HAP-1 (cell line): ENCODE measurements around the gene TGFB1I1.
A peak's percentile ranks its signal among the peaks of the same experiment; 100 is the strongest.

Experiments used
- DNase-seq, 2 experiments: peaks; one replicate each; pipeline ENCODE4 v3.0.0-alpha.2; 2016 to 2020; ENCODE audit warnings: low spot score in 2 of 2
- H3K27me3 ChIP-seq: fragments of 250-450 bp; sonication (Bioruptor Pico); 2 replicates; pipeline ENCODE4 v1.5.1; 2020; ENCODE audit warnings: low read depth, mild to moderate bottlenecking, moderate library complexity
- H3K36me3 ChIP-seq: fragments of 250-450 bp; sonication (Bioruptor Pico); replicated peaks from 2 replicates; pipeline ENCODE4 v1.5.1; 2020; ENCODE audit warnings: mild to moderate bottlenecking
- H3K4me1 ChIP-seq: fragments of 250-450 bp; sonication (Bioruptor Pico); 2 replicates; pipeline ENCODE4 v1.5.1; 2020; ENCODE audit warnings: mild to moderate bottlenecking
- H3K4me3 ChIP-seq: fragments of 250-450 bp; sonication (Bioruptor Pico); 2 replicates; pipeline ENCODE4 v1.5.1; 2020; ENCODE audit warnings: mild to moderate bottlenecking, moderate library complexity
- H3K9me3 ChIP-seq: fragments of 250-450 bp; sonication (Bioruptor Pico); 2 replicates; pipeline ENCODE4 v1.5.1; 2020; ENCODE audit warnings: mild to moderate bottlenecking, moderate library complexity
- in situ Hi-C: fragments of 300-500 bp; cut with MboI; formaldehyde crosslinking; loops from 3 replicates; pipeline ENCODE4 v1.14.3; 2020; ENCODE audit warnings: low sequenced_read_pairs, inconsistent platforms, mixed read lengths

The TGFB1I1 gene

GRCh38 chr16:31458844-31459686 lies 12.9 kb upstream of the TGFB1I1 start, which contains the start of gene ARMC5:
Gene ARMC5 (plus strand): TSS chr16:31459501. CDS start chr16:31459525, 24 bp downstream.
- Histone ChIP-seq H3K4me3 (peak within 1 kb of the TSS; percentile 92), H3K27me3 (no peaks in the 10 kb centered on the region), H3K4me1 (peaks cover 31% of the 10 kb centered on the region), H3K9me3 (peaks cover 2% of the 10 kb centered on the region; the same call in 1 of the 2 replicates), H3K36me3 (peaks cover 5% of the 10 kb centered on the region)
- DNase-seq = peak; percentile 96 to 97
- in situ Hi-C loops = loop anchor here (10.0 kb wide), 1 partner anchor 416 kb away; the partner anchor contains the start of gene ZNF267

GRCh38 chr16:31459687-31460581 lies 12.0 kb upstream of the TGFB1I1 start:
- in situ Hi-C loops = loop anchor here (10.0 kb wide), 1 partner anchor 415 kb away; the partner anchor contains the start of gene ZNF267
- DNase-seq = peak; percentile 98 to 100

GRCh38 chr16:31460582-31461002 lies 11.4 kb upstream of the TGFB1I1 start:
- in situ Hi-C loops = no loop called here
- Histone ChIP-seq H3K4me3 (peak overlapping the region; percentile 33), H3K36me3 (peaks cover 5% of the 10 kb centered on the region), H3K27me3 (no peaks in the 10 kb centered on the region), H3K9me3 (peaks cover 2% of the 10 kb centered on the region; the same call in 1 of the 2 replicates), H3K4me1 (peaks cover 18% of the 10 kb centered on the region)
- peak; percentile 40 to 44 for DNase-seq

More at GRCh38 chr16:31459687-31460581, 12.0 kb upstream of the TGFB1I1 start:
- Histone ChIP-seq H3K4me3 (peak overlapping the region; percentile 92), H3K4me1 (peaks cover 24% of the 10 kb centered on the region), H3K9me3 (peaks cover 2% of the 10 kb centered on the region; the same call in 1 of the 2 replicates), H3K36me3 (peaks cover 5% of the 10 kb centered on the region), H3K27me3 (no peaks in the 10 kb centered on the region)

- no peak overlapping the region for H3K4me3 ChIP-seq
- in situ Hi-C loops = no loop called here
- peaks cover 5% of the 10 kb centered on the region for H3K36me3 ChIP-seq
- no peaks in the 10 kb centered on the region for H3K27me3 ChIP-seq
- no peak for DNase-seq
- peaks cover 13% of the 10 kb centered on the region for H3K4me1 ChIP-seq
- peaks cover 2% of the 10 kb centered on the region; the same call in 1 of the 2 replicates for H3K9me3 ChIP-seq
Observed at GRCh38 chr16:31461201-31461920, 10.6 kb upstream of the TGFB1I1 start.

GRCh38 chr16:31461921-31462804 lies 9.8 kb upstream of the TGFB1I1 start:
- no peaks in the 10 kb centered on the region for H3K27me3 ChIP-seq
- peaks cover 7% of the 10 kb centered on the region for H3K36me3 ChIP-seq
- no peak overlapping the region for H3K4me3 ChIP-seq
- DNase-seq = no peak
- H3K4me1 ChIP-seq = peaks cover 11% of the 10 kb centered on the region
- H3K9me3 ChIP-seq = peaks cover 2% of the 10 kb centered on the region; the same call in 1 of the 2 replicates
- in situ Hi-C loops = no loop called here

GRCh38 chr16:31464348-31464769 lies 7.6 kb upstream of the TGFB1I1 start:
- H3K27me3 ChIP-seq = no peaks in the 10 kb centered on the region
- H3K4me1 ChIP-seq = peaks cover 3% of the 10 kb centered on the region; the same call in 1 of the 2 replicates
- in situ Hi-C loops = no loop called here
- H3K36me3 ChIP-seq = 0 out of 2 replicates have a peak, but pooled peaks cover 3% of the 10 kb centered on the region
- H3K9me3 ChIP-seq = no peaks in the 10 kb centered on the region
- DNase-seq = no peak
- no peak overlapping the region for H3K4me3 ChIP-seq

- Histone ChIP-seq H3K27me3 (no peaks in the 10 kb centered on the region), H3K36me3 (0 out of 2 replicates have a peak, but pooled peaks cover 3% of the 10 kb centered on the region), H3K4me3 (no peak overlapping the region), H3K4me1 (peaks cover 3% of the 10 kb centered on the region; the same call in 1 of the 2 replicates), H3K9me3 (no peaks in the 10 kb centered on the region)
- DNase-seq = no peak
- in situ Hi-C loops = no loop called here
Observed at GRCh38 chr16:31464781-31465260, 7.1 kb upstream of the TGFB1I1 start.

- no peak overlapping the region for H3K4me3 ChIP-seq
Observed at GRCh38 chr16:31465788-31466370, 6.1 kb upstream of the TGFB1I1 start.

GRCh38 chr16:31466381-31466841 lies 5.5 kb upstream of the TGFB1I1 start:
- in situ Hi-C loops = no loop called here
- no peak for DNase-seq
- Histone ChIP-seq H3K4me3 (no peak overlapping the region), H3K36me3 (0 out of 2 replicates have a peak, but pooled peaks cover 3% of the 10 kb centered on the region), H3K27me3 (no peaks in the 10 kb centered on the region), H3K9me3 (no peaks in the 10 kb centered on the region), H3K4me1 (no peaks in the 10 kb centered on the region; the same call in 1 of the 2 replicates)

More at GRCh38 chr16:31465788-31466370, 6.1 kb upstream of the TGFB1I1 start:
- Histone ChIP-seq H3K4me1 (no peaks in the 10 kb centered on the region), H3K9me3 (no peaks in the 10 kb centered on the region), H3K36me3 (0 out of 2 replicates have a peak, but pooled peaks cover 3% of the 10 kb centered on the region), H3K27me3 (no peaks in the 10 kb centered on the region)
- no peak for DNase-seq
- in situ Hi-C loops = no loop called here

GRCh38 chr16:31467151-31467773 lies 4.7 kb upstream of the TGFB1I1 start:
- Histone ChIP-seq H3K9me3 (no peaks in the 10 kb centered on the region), H3K27me3 (no peaks in the 10 kb centered on the region), H3K36me3 (0 out of 2 replicates have a peak, but pooled peaks cover 3% of the 10 kb centered on the region), H3K4me1 (peaks cover 3% of the 10 kb centered on the region; the same call in 1 of the 2 replicates), H3K4me3 (no peak overlapping the region)
- in situ Hi-C loops = no loop called here
- no peak for DNase-seq

GRCh38 chr16:31467858-31468257 lies 4.1 kb upstream of the TGFB1I1 start:
- Histone ChIP-seq H3K4me3 (no peak overlapping the region), H3K27me3 (no peaks in the 10 kb centered on the region), H3K9me3 (no peaks in the 10 kb centered on the region), H3K36me3 (0 out of 2 replicates have a peak, but pooled peaks cover 3% of the 10 kb centered on the region), H3K4me1 (peaks cover 8% of the 10 kb centered on the region)
- in situ Hi-C loops = no loop called here
- no peak for DNase-seq
